Caki2 (cell line): Measurements from ENCODE around the gene ABCA1. TPM values are rescaled to one million over a fixed set of nuclear protein-coding genes. Genes with fewer than 3 reads are reported as not detected.
"Not testable (repeated sequence)": the region's sequence is repeated elsewhere in the genome, so short reads cannot be mapped to it uniquely, and the experiment has no call there.

Source experiments
- DNase-seq: peaks from one replicate; pipeline ENCODE4 v3.0.0-alpha.2; 2015; ENCODE audit warnings: low read depth
- in situ Hi-C: cut with HindIII; loops from 2 replicates; pipeline ENCODE4 v1.10.0; 2016; ENCODE audit warnings: low sequenced_read_pairs, low pct_unique_long_range_greater_than_20kb, mixed read lengths
- total RNA-seq: library from RNA; depleted of rRNA; stranded (reverse); fragments of >200 nt; shearing (Covaris generic); gene quantifications from 2 replicates; pipeline ENCODE4 v1.2.3, GENCODE V29; 2014; ENCODE audit warnings: low replicate concordance

Gene ABCA1
- total RNA-seq, 1 experiment from 2014 or later, result 25.4 TPM

DNA sequence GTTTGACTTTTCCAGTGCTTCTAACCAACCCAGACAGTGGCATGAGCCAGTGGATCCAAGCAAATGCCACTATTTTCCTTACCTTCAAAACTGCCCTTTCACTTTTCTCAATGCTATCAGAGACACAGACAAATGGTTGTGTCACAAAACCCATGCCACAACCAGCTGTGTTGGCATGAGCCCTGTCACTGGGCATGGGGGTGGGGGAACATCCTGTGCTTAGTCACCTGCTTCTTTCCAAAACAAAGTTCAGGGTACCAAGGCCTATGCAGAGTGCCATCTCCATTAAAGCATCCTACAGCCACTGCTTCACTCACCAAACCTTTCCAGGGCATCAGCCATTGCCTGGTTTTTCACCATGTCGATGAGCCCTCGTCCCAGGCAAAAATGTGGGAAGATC, 133.9 kb downstream of the ABCA1 start:
- in situ Hi-C loops, result no loop called here
- DNase-seq, result no peak

DNA sequence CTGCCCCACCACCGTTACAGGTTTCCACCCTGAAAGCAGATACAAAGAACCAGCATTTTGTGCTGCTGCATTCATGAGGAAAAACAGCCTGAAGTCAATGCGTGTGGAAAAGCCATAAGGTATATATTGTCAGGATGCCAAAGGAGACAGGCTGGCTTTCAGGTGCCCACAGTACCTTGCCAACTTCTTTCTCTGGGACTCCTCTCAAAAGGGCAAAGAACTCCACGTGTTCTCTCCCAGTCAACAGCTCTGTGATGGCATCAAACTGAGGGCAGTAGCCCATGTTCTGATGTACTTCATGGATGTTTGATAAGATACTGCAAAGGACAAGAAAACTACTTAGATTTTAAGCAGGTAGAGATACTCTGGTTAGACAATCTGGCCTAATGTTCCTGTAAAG, 139.7 kb downstream of the ABCA1 start:
- DNase-seq, result no peak
- in situ Hi-C loops, result no loop called here

DNA sequence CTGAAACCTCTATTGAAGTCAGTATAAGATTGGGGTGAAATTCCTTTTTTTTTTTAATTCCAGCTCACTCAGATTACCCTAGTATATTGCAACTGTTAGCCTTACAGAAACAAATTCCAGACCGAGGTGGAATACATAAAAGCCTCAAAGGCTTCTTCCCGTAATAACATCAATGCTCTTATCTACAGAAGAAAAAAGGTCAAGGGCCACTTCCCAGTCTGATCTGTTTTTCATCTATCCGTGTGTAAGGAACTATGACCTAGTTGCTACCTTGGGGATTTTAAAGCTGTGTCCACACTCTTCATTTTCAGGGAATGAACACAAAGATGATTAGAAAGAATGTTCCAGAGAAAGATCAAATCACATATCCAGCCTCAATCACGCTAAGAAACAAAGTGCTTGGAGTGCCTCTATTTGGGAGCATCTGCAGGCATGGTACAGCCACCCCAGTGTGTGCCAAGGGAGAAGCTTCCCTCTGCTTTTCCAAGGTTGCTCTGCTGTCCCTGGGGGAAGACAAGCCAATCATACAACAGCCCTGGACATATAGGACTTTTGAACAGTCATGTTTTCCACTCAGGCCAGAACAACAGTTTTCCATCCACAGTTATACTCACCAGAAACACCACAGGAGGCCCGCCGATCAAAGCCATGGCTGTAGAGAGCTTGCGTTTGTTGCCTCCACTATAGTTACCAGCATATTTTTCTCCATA, 140.5 kb downstream of the ABCA1 start:
- DNase-seq, result no peak
- in situ Hi-C loops, result no loop called here

DNA sequence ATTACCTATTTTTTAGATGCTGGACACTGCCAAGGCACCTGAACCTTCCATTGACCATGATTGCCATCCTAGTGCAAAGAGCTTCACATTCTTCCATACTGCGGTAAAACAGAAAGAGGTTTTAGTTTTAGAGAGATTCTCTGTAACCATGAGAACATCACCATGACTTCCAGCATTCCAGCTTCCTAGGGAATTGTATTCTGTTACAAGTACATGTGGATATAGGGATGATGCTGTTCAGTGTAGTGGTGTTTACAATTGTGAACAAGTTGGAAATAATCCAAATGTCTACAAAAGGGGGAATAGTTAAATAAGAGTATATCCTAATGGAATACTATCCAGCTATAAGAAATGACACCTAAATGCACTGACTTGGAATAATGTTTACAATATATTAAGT, 141.7 kb downstream of the ABCA1 start:
- in situ Hi-C loops, result no loop called here
- no peak for DNase-seq

DNA sequence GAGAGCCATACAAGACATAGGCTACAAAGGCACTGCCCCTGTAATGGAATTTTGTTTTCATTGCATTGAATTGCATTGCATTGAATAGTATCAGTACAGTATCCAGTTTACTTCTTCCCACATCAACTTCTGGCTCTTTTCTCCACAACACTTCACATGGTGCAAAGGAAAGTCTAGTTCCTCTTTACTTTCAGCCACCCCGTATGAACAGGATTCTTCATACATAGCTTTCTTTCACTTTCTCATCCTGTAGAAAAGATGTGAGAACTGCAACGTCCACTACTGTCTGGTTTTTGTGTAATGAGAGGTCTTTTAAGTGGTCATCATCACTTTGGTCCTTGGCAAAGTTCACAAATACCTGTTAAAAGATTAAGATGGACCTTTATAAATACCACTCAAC, 143.9 kb downstream of the ABCA1 start:
- in situ Hi-C loops, result no loop called here
- DNase-seq, result no peak

DNA sequence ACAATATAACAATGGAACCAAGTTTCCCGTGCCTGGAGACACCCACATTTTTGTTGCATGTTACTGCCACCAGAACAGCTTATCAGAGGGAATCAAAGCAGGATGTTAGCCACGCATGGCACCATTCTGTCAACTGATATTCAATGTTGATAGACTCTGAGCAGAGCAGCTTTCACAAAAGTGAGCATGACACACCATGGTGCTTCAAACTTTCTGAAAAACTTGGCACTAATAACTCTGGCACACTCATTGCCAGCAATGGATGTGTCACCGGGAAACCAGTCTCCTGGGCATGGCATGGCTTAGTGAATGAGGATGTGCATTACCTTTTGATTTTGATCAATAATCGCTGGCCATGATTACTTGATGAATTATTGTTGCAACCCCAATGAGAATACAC, 144.4 kb downstream of the ABCA1 start:
- no peak for DNase-seq
- in situ Hi-C loops, result no loop called here

DNA sequence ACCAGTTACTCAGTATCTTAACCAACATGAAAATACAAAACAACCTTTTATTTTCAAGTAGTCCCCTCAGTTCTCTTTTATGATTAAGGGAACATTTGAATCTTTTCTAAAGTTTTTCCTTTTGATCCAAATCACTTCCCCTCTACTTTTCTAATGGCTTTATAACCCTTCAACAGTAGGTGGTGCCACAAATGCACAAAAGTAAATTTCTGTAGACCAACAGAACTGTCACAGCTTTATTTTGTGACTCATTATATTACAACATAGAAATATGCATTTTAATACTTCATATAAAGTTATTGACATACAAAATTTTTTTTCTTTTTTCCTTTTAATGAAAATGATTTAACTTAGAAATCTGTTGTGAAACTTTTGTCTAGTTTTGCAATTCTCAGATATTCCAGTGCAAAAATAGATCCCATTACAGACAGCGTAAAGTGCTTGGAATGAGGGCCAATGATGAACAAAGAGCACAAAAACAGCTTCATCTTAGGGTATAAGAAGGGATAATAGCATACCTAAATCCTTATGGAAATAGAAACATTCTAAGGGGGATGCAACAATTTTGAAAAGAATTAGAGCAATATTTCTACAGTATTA, 147.1 kb downstream of the ABCA1 start:
- in situ Hi-C loops, result no loop called here
- DNase-seq, result no peak

DNA sequence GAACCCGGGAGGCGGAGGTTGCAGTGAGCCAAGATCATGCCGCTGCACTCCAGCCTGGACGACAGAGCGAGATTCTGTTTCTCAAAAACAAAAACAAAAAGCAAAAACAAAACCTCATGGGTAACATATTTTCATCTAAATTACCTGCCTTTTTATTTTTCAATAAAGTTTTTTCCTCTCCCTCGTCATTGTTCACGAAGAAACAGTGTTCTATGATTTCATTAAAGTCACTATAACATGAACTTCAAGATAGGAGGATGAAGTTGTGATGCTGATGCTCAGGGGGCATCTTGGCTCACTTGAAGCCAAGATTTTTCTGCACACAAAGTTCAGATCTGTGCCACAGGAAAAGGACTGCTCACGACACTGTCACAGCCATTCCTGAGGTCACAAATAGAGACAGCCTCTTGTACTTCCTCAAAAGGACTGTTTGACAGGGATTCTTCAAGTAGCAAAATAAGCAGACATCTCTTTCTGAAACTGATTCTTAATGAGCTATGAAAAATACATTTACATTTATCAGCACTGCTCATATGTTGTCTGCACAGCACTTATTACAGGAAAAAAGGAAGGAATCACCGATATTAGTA, 147.9 kb downstream of the ABCA1 start:
- in situ Hi-C loops, result no loop called here
- no peak for DNase-seq

DNA sequence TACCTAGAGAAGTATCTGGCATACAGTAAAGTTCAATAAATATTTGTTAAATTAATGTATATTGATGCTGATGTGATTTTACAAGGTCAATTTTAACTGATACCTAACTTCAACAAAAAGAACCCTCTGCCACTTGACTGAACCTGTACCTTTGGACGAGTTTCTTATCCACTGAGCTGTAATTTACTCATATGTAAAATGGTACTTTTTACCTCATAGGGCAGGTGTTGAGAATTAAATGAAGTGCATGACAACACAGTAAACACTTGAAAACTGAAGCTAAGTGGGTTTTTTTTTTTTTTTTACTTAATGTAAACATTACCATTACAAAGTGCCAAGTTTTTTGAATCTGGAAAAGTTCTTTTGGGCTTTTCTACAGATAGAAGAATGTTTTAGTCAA, 148.6 kb downstream of the ABCA1 start:
- in situ Hi-C loops, result no loop called here
- DNase-seq, result no peak

DNA sequence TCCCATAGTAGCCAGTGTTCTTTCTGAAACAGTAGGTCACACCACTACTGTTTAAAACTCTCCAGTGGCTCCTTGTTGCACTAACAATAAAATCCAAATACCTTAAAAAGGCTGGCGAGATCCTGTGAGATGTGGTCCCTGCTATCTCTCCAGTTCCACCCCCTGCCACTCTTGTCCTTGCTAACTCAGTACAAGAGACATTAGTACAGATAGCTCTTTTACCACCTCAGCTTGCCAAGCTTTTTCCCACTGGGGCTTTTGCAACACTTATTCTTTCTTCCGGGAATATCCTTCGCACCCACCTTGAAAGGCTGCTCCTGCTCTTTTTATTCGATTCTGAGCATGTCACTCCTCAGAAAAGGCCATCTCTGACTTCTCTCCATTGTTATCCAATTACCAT, 149.2 kb downstream of the ABCA1 start:
- in situ Hi-C loops, result no loop called here
- no peak for DNase-seq

DNA sequence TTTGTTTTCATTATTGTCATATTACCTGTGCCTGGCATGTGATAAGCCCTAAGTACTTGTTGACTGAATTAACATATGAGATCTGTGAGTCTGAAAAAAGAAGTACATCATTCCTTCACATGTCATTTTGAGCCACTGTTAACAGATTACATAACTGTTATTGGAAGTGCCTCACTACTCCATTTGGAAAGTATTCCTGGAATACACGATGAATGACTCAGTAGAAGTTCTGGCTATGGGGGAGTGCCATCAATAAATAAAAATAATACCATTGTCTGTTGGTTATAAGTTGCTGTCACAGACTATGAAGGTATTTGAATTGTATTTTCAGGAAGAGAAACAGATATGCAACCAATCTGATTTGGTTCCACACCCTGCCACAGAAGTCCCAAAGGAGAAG, 151.2 kb downstream of the ABCA1 start:
- no peak for DNase-seq
- in situ Hi-C loops, result no loop called here

DNA sequence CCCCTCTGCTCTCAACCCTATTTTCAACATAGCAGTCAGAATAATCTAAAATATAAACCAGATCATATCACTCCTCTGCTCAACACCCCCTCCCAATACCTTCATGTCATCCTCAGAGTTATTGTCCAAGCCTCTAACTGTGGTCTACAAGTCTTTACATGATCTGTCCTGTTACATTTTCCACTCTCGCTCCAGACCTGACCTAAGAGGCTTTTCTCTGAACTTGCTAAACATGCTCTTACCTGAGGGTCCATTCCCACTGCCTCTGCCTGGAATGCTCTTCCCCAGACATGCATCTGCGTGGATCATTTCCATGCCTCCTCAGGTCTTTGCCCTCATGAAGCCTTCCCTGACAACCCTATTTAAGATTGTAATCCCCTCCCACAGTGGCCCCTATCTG, 152.0 kb downstream of the ABCA1 start:
- in situ Hi-C loops, result no loop called here

DNA sequence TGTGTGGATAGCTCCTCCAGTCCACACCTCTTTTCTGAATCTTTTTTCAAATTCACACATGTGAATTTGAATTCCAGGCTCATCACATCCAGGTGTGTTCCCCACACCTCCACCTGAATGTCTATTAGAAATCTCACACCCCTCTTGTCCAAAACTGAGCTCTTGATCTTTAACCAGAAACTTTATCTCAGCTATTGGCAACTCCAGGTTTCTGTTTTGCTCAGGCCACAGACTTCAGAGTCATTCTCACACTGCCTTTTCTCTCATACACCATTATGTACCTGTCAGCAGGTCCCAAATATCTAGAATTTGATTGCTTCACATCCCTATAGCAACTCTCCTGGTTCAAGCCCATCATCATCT, 152.4 kb downstream of the ABCA1 start:
- in situ Hi-C loops, result no loop called here
- DNase-seq, result no peak

More for the DNA sequence above, 152.0 kb downstream of the ABCA1 start:
- no peak for DNase-seq

DNA sequence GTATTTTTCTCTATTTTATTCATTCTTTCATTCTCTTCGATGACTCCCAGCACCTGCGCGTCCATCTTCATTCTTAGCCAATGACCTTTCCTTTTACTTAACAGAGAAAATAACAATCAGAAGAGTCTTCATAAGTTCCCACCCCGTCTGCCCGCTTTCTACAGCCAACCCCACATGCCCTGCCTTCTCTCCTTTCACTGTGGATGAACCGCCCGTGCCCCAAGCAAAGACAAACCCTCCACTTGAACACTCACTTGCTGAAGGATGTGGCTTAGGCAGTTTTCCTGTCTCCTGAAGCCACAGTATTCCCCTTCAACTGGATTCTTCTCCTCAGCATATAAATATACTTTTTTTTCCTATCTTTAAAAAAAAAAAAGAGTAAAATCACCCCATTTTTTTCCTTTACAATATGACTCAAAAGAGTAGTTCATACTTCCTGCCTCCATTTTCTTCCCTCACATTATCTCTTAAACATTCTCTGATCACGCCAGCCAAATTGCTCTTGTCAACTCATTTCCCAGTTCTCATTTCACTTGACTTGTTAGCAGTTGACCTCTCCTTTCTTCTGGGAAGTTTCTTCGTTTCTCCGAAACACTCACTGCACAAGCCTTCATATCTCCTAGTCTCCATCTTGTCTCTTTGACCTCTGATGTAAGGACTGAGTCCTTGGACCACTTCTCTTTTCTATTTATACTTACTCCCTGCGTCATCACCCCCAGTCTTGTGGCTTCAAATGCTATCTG, 153.0 kb downstream of the ABCA1 start:
- DNase-seq, result no peak
- in situ Hi-C loops, result no loop called here

DNA sequence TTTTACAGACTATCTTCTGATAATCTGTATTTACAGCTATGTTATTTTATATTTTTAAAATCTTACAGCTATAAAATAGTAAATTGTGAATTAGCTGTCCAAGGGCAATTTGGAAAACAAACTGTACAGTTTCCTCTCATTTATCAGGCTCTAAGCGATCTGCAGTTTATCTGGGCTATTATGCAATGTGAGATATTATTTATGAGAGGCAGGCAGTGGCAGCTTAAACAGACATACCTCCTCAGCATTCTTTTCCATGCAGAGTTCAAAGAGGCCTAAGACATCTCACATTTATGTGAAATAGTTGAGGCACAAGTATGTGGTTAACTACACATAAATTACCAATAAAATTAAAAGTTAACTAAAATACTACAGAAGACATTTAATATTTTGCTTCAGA, 153.8 kb downstream of the ABCA1 start:
- in situ Hi-C loops, result no loop called here
- DNase-seq, result no peak

DNA sequence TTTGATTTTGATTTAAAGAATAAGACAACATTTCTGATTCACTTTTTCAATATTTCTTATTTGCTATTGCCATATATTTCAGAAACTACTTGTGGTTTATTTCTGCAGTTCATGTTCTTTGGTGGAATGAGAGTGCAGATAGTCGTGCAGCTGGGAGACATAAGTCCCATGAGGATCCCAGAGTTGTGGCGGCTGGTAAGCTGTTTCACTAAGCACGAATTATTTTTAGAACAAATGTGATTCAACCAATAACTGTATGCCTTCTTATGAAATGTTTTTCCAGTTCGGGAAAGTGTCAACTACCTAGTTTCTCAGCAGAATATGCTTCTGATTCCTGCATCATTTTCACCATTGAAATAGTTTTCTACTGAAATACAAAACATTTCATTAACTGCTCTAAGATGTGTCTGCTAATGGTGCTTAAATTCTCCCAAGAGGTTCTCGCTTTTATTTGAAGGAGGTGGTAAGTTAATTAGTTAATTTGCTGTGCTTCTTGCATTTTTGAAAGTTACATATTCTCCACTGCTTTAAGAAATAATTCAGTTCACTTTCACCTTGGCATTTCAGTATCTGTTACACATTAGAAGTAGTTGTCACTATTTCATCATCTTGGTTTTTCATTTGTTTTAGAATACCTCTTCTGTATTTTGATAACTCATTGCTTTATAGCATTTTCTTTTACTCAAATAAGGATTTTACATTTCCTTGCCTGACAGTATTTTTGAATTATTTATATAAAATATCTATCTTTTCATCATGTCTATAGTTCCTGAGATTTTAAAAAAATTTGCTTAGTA, 155.0 kb downstream of the ABCA1 start:
- no peak for DNase-seq
- in situ Hi-C loops, result no loop called here

DNA sequence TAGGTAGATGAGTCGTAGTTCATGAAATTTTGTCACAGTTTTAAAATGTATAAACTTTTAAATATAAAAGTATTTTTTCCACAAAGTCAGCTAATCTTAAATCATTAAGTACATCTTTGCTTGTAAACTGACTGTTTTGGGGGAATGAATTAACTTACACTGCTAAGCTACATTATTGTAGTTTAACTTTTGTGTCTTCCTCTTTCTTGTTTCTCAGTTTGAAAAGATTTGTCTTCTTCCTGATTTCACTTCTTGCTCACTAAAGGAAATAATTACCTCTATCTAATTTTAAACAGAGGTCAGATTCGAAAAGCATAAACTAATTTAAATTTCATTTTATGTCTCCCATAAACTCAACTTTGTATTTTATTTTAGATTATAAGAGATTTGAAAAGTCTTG, 158.3 kb downstream of the ABCA1 start:
- DNase-seq, result no peak
- in situ Hi-C loops, result no loop called here

DNA sequence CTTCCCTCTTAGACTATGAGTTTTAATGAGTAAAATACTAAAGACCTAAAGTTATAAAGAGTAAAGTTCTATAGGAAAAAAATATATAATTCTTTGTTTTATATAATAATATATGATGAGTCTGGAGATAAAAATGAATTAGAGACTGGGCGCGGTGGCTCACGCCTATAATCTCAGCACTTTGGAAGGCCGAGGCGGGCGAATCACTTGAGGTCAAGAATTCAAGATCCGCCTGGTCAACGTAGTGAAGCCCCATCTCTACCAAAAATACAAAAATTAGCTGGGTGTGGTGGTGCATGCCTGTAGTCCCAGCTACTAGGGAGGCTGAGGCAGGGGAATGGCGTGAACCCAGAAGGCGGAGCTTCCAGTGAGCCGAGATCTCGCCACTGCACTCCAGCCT, 158.9 kb downstream of the ABCA1 start:
- in situ Hi-C loops, DNase-seq: not testable (repeated sequence)

DNA sequence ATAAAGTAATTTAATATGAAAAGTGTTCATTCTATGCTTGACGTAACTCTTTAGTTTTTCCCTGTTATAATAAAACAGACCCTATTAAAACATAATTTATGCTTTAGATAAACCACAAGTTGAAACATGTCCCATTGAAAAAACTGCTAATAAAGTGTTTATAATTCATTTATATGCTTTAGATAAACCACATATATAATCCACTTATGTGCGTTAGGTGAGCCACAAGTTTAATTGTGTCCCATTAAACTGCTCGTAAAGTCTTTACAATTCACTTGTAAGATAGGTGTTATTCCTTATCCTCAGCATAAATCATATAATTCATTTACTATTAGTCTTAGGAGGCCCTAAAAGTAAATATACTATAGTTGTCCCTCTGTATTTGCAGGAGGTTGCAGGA, 160.4 kb downstream of the ABCA1 start:
- no peak for DNase-seq
- in situ Hi-C loops, result no loop called here
